Measurements from ENCODE around the gene SEC22A. TPM values are rescaled to one million over a fixed set of nuclear protein-coding genes. Genes with fewer than 3 reads are reported as not detected.

The SEC22A gene
- 13.5 and 15.9 TPM in 2 replicates for total RNA-seq

- peak; percentile 88 for DNase-seq
- peak within 1 kb of the TSS; percentile 96 for H3K4me3 Mint-ChIP-seq
- CTCF ChIA-PET, result interaction anchor here (0.9 kb wide), 1 partner anchor 78 kb away, joined by 4 read pairs; no protein-coding TSS in a partner anchor
- H3K27me3 Mint-ChIP-seq, result peaks cover under 1% of the 10 kb centered on the region
- H3K9me3 Mint-ChIP-seq, result peaks cover 3% of the 10 kb centered on the region
- H3K4me1 Mint-ChIP-seq, result peaks cover 16% of the 10 kb centered on the region
- intact Hi-C loops (cut with micrococcal nuclease), result loop anchor here (1.0 to 5.0 kb wide), 11 partner anchors 89 to 1655 kb away; partner anchors contain the start of genes DTX3L, GOLGB1, HACD2 and HCLS1
- POLR2A ChIA-PET, result interaction anchor here (0.7 to 1.8 kb wide), 9 partner anchors 9 to 1656 kb away, joined by 3 to 5 read pairs (median 3); partner anchors contain the start of genes FAM162A, HCLS1, HSPBAP1 and POLQ
- ATAC-seq (ENCODE audit: low read depth), result peak; percentile 96
- peak within 1 kb of the TSS; percentile 97 for H3K27ac Mint-ChIP-seq
- peaks cover 10% of the 10 kb centered on the region for H3K36me3 Mint-ChIP-seq (ENCODE audit: low read depth)
- no peak for TF ChIP-seq CTCF (IDR thresholded peaks at IDR 0.05)
Measured at GRCh38 chr3:123201557-123202427, at the start of gene SEC22A. SEC22A (plus strand) TSS chr3:123201943; CDS start chr3:123209218, 7,275 bp downstream.

- Mint-ChIP-seq H3K9me3 (no peaks in the 10 kb centered on the region), H3K36me3 (ENCODE audit: low read depth) (peaks cover 24% of the 10 kb centered on the region), H3K4me3 (no peak overlapping the region), H3K27ac (peak overlapping the region; percentile 57), H3K27me3 (no peaks in the 10 kb centered on the region), H3K4me1 (peaks cover 18% of the 10 kb centered on the region)
- POLR2A ChIA-PET, result interaction anchor here (0.7 kb wide), 1 partner anchor 9 kb away, joined by 3 read pairs; no protein-coding TSS in a partner anchor
- ATAC-seq (ENCODE audit: low read depth), result no peak
- no peak for DNase-seq
- no peak for TF ChIP-seq CTCF (IDR thresholded peaks at IDR 0.05)
- intact Hi-C loops (cut with micrococcal nuclease), result no loop called here
- CTCF ChIA-PET, result interaction anchor here (1.1 kb wide), 1 partner anchor 15 kb away, joined by 3 read pairs; no protein-coding TSS in a partner anchor
Measured at GRCh38 chr3:123152687-123153086, 49.1 kb upstream of the SEC22A start.

- CTCF ChIA-PET, result interaction anchor here (1.1 kb wide), 1 partner anchor 15 kb away, joined by 3 read pairs; no protein-coding TSS in a partner anchor
- intact Hi-C loops (cut with micrococcal nuclease), result no loop called here
- H3K4me1 Mint-ChIP-seq, result peaks cover 18% of the 10 kb centered on the region
- no peak overlapping the region for H3K4me3 Mint-ChIP-seq
- POLR2A ChIA-PET, result interaction anchor here (0.7 kb wide), 1 partner anchor 10 kb away, joined by 3 read pairs; no protein-coding TSS in a partner anchor
- H3K27me3 Mint-ChIP-seq, result no peaks in the 10 kb centered on the region
- peak; percentile 49 for ATAC-seq (ENCODE audit: low read depth)
- TF ChIP-seq CTCF (IDR thresholded peaks at IDR 0.05), result no peak
- no peak for DNase-seq
- H3K36me3 Mint-ChIP-seq (ENCODE audit: low read depth), result peaks cover 21% of the 10 kb centered on the region
- no peaks in the 10 kb centered on the region for H3K9me3 Mint-ChIP-seq
- peak overlapping the region; percentile 57 for H3K27ac Mint-ChIP-seq
Measured at GRCh38 chr3:123153125-123154019, 48.4 kb upstream of the SEC22A start.

GRCh38 chr3:123154020-123154985, 47.4 kb upstream of the SEC22A start:
- Mint-ChIP-seq H3K27ac (no peak overlapping the region), H3K4me1 (peaks cover 18% of the 10 kb centered on the region), H3K4me3 (no peak overlapping the region), H3K36me3 (ENCODE audit: low read depth) (peaks cover 16% of the 10 kb centered on the region), H3K9me3 (no peaks in the 10 kb centered on the region), H3K27me3 (no peaks in the 10 kb centered on the region)
- DNase-seq (no peak), ATAC-seq (ENCODE audit: low read depth) (no peak)
- POLR2A ChIA-PET, result no interaction called here
- intact Hi-C loops (cut with micrococcal nuclease), result no loop called here
- TF ChIP-seq CTCF (IDR thresholded peaks at IDR 0.05), result no peak
- CTCF ChIA-PET, result no interaction called here
